GM23248 (cell line): Measurements from ENCODE around the gene PCDHGA8. TPM values are rescaled to one million over a fixed set of nuclear protein-coding genes. Genes with fewer than 3 reads are reported as not detected.

Source experiments
- DNase-seq: peaks from one replicate; pipeline ENCODE4 v3.0.0-alpha.2; 2015
- H2AFZ ChIP-seq: fragments of 200-600 bp; sonication (generic); 2 replicates; pipeline ENCODE4 v1.6.1; 2016; ENCODE audit warnings: antibody characterized with exemption
- H3F3A ChIP-seq: fragments of 200-600 bp; sonication (generic); 2 replicates; pipeline ENCODE4 v1.6.1; 2016; ENCODE audit warnings: mild to moderate bottlenecking, antibody characterized with exemption, mixed run types; ENCODE audit not compliant: insufficient read depth
- H3K27ac ChIP-seq: fragments of 200-600 bp; sonication (generic); 2 replicates; pipeline ENCODE4 v1.5.1; 2016; ENCODE audit warnings: mild to moderate bottlenecking
- H3K27me3 ChIP-seq: fragments of 200-600 bp; sonication (generic); replicated peaks from 2 replicates; pipeline ENCODE4 v1.6.1; 2016; ENCODE audit warnings: mild to moderate bottlenecking; ENCODE audit not compliant: insufficient read depth
- H3K36me3 ChIP-seq: fragments of 200-600 bp; sonication (generic); 2 replicates; pipeline ENCODE4 v1.6.1; 2016; ENCODE audit warnings: low read depth, mild to moderate bottlenecking
- H3K4me1 ChIP-seq: fragments of 200-600 bp; sonication (generic); 2 replicates; pipeline ENCODE4 v1.6.1; 2016; ENCODE audit warnings: mild to moderate bottlenecking; ENCODE audit not compliant: insufficient read depth
- H3K4me2 ChIP-seq: fragments of 200-600 bp; sonication (generic); one replicate; pipeline ENCODE4 v1.6.1; 2016; ENCODE audit warnings: mild to moderate bottlenecking; ENCODE audit not compliant: unreplicated experiment
- H3K4me3 ChIP-seq: fragments of 200-600 bp; sonication (generic); 2 replicates; pipeline ENCODE4 v1.5.1; 2016; ENCODE audit warnings: mild to moderate bottlenecking
- H3K79me2 ChIP-seq: fragments of 200-600 bp; sonication (generic); 2 replicates; pipeline ENCODE4 v1.6.1; 2016; ENCODE audit warnings: mild to moderate bottlenecking; ENCODE audit not compliant: insufficient read depth
- H3K9ac ChIP-seq: fragments of 200-600 bp; sonication (generic); 2 replicates; pipeline ENCODE4 v1.6.1; 2016; ENCODE audit warnings: mild to moderate bottlenecking
- H3K9me2 ChIP-seq: fragments of 200-600 bp; sonication (generic); 2 replicates; pipeline ENCODE4 v1.6.1; 2016; ENCODE audit warnings: mixed run types, mild to moderate bottlenecking, moderate library complexity; ENCODE audit not compliant: insufficient read depth
- H3K9me3 ChIP-seq: fragments of 200-600 bp; sonication (generic); one replicate; pipeline ENCODE4 v1.6.1; 2017; ENCODE audit warnings: low read depth
- H4K20me1 ChIP-seq: fragments of 200-600 bp; sonication (generic); 2 replicates; pipeline ENCODE4 v1.6.0; 2016; ENCODE audit not compliant: insufficient read depth
- EZH2 ChIP-seq: fragments of 200-600 bp; sonication (generic); IDR thresholded peaks from 2 replicates; pipeline ENCODE4 v1.6.1; 2018; ENCODE audit warnings: antibody characterized with exemption, mild to moderate bottlenecking; ENCODE audit not compliant: insufficient read depth, poor library complexity, severe bottlenecking
- EZH2phosphoT487 ChIP-seq: fragments of 200-600 bp; sonication (generic); IDR thresholded peaks from 2 replicates; pipeline ENCODE4 v1.6.1; 2018; ENCODE audit warnings: antibody characterized with exemption, moderate library complexity, mild to moderate bottlenecking, low read depth; ENCODE audit not compliant: insufficient read depth
- WGBS, 2 experiments: methylation state at CpG; one replicate each; pipeline ENCODE4 v1.1.6; 2015 to 2017; ENCODE audit warnings: low lambda C conversion rate in 2 of 2, low coverage in 1 of 2; ENCODE audit errors: missing lambda C conversion rate in 2 of 2; 5-methylcytosine and 5-hydroxymethylcytosine counted together
- in situ Hi-C: fragments of 300-500 bp; cut with MboI; formaldehyde crosslinking; loops from 2 replicates; pipeline ENCODE4 v1.15.0; 2020
- polyA plus RNA-seq: library from polyadenylated mRNA; unstranded; fragments of >200 nt; fragmentation: Nextera tagmentation; extraction: Ambion mirVana; gene quantifications from 2 replicates; pipeline ENCODE4 v1.2.1, GENCODE V29; 2016
- total RNA-seq: library from RNA; depleted of rRNA; stranded (reverse); fragments of >200 nt; shearing (Covaris generic); gene quantifications from 2 replicates; pipeline ENCODE4 v1.2.3, GENCODE V29; 2014

The PCDHGA8 gene
- total and polyA plus RNA-seq, 2 experiments from 2014 or later: 0.69 to 0.86 TPM

- in situ Hi-C loops: no loop called here
Measured at GRCh38 chr5:141434006-141434405, 41.6 kb downstream of the PCDHGA8 start.

GRCh38 chr5:141437221-141437620, 44.8 kb downstream of the PCDHGA8 start:
- peak overlapping the region; percentile 46 for H3K4me2 ChIP-seq

More at GRCh38 chr5:141434006-141434405, 41.6 kb downstream of the PCDHGA8 start:
- no peak for TF ChIP-seq EZH2phosphoT487
- no peak for TF ChIP-seq EZH2
- Histone ChIP-seq H3K4me2 (peak overlapping the region; percentile 59), H3K9ac (no peak overlapping the region), H3K9me3 (no peaks in the 10 kb centered on the region), H3K4me3 (0 out of 2 replicates have a peak overlapping the region, but pooled peaks have one; percentile 23), H3K79me2 (peaks cover 52% of the 10 kb centered on the region), H3K27ac (peak overlapping the region; percentile 8; the same call in 1 of the 2 replicates), H3K9me2 (no peaks in the 10 kb centered on the region), H2AFZ (no peak overlapping the region), H3K4me1 (peaks cover 29% of the 10 kb centered on the region), H3F3A (peaks cover 20% of the 10 kb centered on the region), H4K20me1 (no peaks in the 10 kb centered on the region), H3K27me3 (no peaks in the 10 kb centered on the region), H3K36me3 (no peaks in the 10 kb centered on the region)
- peak; percentile 71 for DNase-seq
- 52 to 54% methylated on average over 2 of the region's 2 CpGs for WGBS, 2 experiments

GRCh38 chr5:141439411-141440141, 47.1 kb downstream of the PCDHGA8 start:
- Histone ChIP-seq H3K27ac (peak overlapping the region; percentile 9), H3K36me3 (no peaks in the 10 kb centered on the region), H3K27me3 (no peaks in the 10 kb centered on the region), H3K9me3 (no peaks in the 10 kb centered on the region), H3K9me2 (no peaks in the 10 kb centered on the region), H3K9ac (no peak overlapping the region), H3K4me3 (no peak overlapping the region), H3K4me2 (peak overlapping the region; percentile 13), H3K79me2 (peaks cover 79% of the 10 kb centered on the region), H3F3A (peaks cover 12% of the 10 kb centered on the region; the same call in 1 of the 2 replicates), H2AFZ (no peak overlapping the region), H3K4me1 (peaks cover 24% of the 10 kb centered on the region), H4K20me1 (no peaks in the 10 kb centered on the region)
- peak; percentile 62 for DNase-seq
- WGBS, 2 experiments: 33 to 34% methylated on average over 10 of the region's 10 CpGs
- TF ChIP-seq EZH2: no peak
- TF ChIP-seq EZH2phosphoT487: no peak
- in situ Hi-C loops: no loop called here

More at GRCh38 chr5:141437221-141437620, 44.8 kb downstream of the PCDHGA8 start:
- Histone ChIP-seq H3K9ac (no peak overlapping the region), H3K4me1 (peaks cover 36% of the 10 kb centered on the region), H3K9me2 (no peaks in the 10 kb centered on the region), H3K9me3 (no peaks in the 10 kb centered on the region), H3K36me3 (no peaks in the 10 kb centered on the region), H2AFZ (no peak overlapping the region), H3K79me2 (peaks cover 67% of the 10 kb centered on the region), H4K20me1 (no peaks in the 10 kb centered on the region), H3K27ac (peak overlapping the region; percentile 39), H3K4me3 (peak overlapping the region; percentile 19), H3K27me3 (no peaks in the 10 kb centered on the region), H3F3A (peaks cover 20% of the 10 kb centered on the region)
- in situ Hi-C loops: no loop called here
- TF ChIP-seq EZH2 (no peak), EZH2phosphoT487 (no peak)
- peak; percentile 69 for DNase-seq
- 26 to 31% methylated on average over 2 of the region's 2 CpGs for WGBS, 2 experiments

GRCh38 chr5:141440341-141440740, 47.9 kb downstream of the PCDHGA8 start:
- peaks cover 81% of the 10 kb centered on the region for H3K79me2 ChIP-seq
- no peak overlapping the region for H2AFZ ChIP-seq
- no peaks in the 10 kb centered on the region for H3K27me3 ChIP-seq
- peaks cover 12% of the 10 kb centered on the region; the same call in 1 of the 2 replicates for H3F3A ChIP-seq
- H3K9me3 ChIP-seq: no peaks in the 10 kb centered on the region
- WGBS, 2 experiments: 88 to 89% methylated on average over 9 of the region's 9 CpGs
- no peaks in the 10 kb centered on the region for H3K36me3 ChIP-seq
- no peaks in the 10 kb centered on the region for H4K20me1 ChIP-seq
- no peak overlapping the region for H3K27ac ChIP-seq
- no peaks in the 10 kb centered on the region for H3K9me2 ChIP-seq
- H3K4me2 ChIP-seq: no peak overlapping the region
- in situ Hi-C loops: no loop called here
- TF ChIP-seq EZH2phosphoT487 (no peak), EZH2 (no peak)
- no peak for DNase-seq
- no peak overlapping the region for H3K4me3 ChIP-seq
- H3K9ac ChIP-seq: no peak overlapping the region
- H3K4me1 ChIP-seq: peaks cover 23% of the 10 kb centered on the region
